RWPE2 (cell line): ENCODE results near the gene EFCAB8.

ENCODE experiments used
- ATAC-seq: fragments of 200-7000 bp; cut with Tn5 transposase; 3 replicates; pipeline ENCODE4 v1.9.1; 2021; ENCODE audit warnings: low read depth
- DNase-seq: peaks from one replicate; pipeline ENCODE4 v3.0.0-alpha.2; 2020; ENCODE audit warnings: low spot score
- H3K27ac ChIP-seq: fragments of 450-650 bp; 2 replicates; pipeline ENCODE4 v1.5.1; 2017; ENCODE audit warnings: mild to moderate bottlenecking; ENCODE audit not compliant: poor library complexity, severe bottlenecking
- H3K27me3 ChIP-seq: fragments of 250-450 bp; sonication (Bioruptor Pico); 2 replicates; pipeline ENCODE4 v1.5.1; 2021; ENCODE audit warnings: mild to moderate bottlenecking, moderate library complexity; ENCODE audit not compliant: insufficient read depth, poor library complexity, severe bottlenecking
- H3K36me3 ChIP-seq: fragments of 250-450 bp; sonication (Bioruptor Pico); 2 replicates; pipeline ENCODE4 v1.5.1; 2020; ENCODE audit warnings: low read depth, mild to moderate bottlenecking, moderate library complexity
- H3K4me1 ChIP-seq: fragments of 250-450 bp; sonication (Bioruptor Pico); 2 replicates; pipeline ENCODE4 v1.5.1; 2021; ENCODE audit warnings: mild to moderate bottlenecking, moderate library complexity; ENCODE audit not compliant: insufficient read depth, poor library complexity, severe bottlenecking
- H3K4me3 ChIP-seq: fragments of 250-450 bp; sonication (Bioruptor Pico); 2 replicates; pipeline ENCODE4 v1.5.1; 2021; ENCODE audit warnings: mild to moderate bottlenecking, moderate library complexity; ENCODE audit not compliant: severe bottlenecking
- H3K9me3 ChIP-seq: fragments of 250-450 bp; sonication (Bioruptor Pico); 2 replicates; pipeline ENCODE4 v1.5.1; 2021; ENCODE audit warnings: mild to moderate bottlenecking, moderate library complexity; ENCODE audit not compliant: severe bottlenecking
- CTCF ChIP-seq: fragments of 450-650 bp; IDR thresholded peaks from one replicate; pipeline ENCODE4 v1.5.1; 2017; ENCODE audit warnings: mild to moderate bottlenecking, moderate library complexity; ENCODE audit not compliant: poor library complexity, severe bottlenecking

Gene EFCAB8

DNA sequence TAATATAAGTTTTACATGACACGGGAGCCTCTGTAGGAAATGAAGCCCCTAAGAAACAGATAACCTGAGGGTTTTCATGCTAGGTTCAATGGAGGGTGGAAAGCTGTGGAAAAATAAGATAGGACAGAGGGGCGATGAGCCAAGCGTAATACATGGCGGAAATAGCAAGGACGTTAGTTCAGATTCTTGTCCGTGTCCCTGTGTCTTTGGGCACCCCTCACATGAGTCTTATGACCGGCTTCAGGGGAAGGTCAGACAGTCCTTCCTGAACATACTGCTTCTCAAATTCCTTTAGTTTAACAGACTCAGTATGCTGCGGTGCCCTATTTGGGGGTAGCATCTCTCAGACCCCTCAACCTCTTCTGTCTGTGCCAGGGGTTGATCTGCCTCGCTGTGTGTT is 20.8 kb downstream of the EFCAB8 start:
- Histone ChIP-seq H3K36me3 (0 out of 2 replicates have a peak, but pooled peaks cover 4% of the 10 kb centered on the region), H3K4me3 (no peak overlapping the region), H3K27ac (no peak overlapping the region), H3K27me3 (no peaks in the 10 kb centered on the region), H3K9me3 (no peaks in the 10 kb centered on the region), H3K4me1 (no peaks in the 10 kb centered on the region)
- no peak for ATAC-seq
- DNase-seq = no peak
- no peak for TF ChIP-seq CTCF

- no peak overlapping the region for H3K27ac ChIP-seq
- H3K4me3 ChIP-seq = no peak overlapping the region
- ATAC-seq (no peak), DNase-seq (no peak)
- H3K36me3 ChIP-seq = 0 out of 2 replicates have a peak, but pooled peaks cover 4% of the 10 kb centered on the region
- H3K9me3 ChIP-seq = no peaks in the 10 kb centered on the region
- TF ChIP-seq CTCF = no peak
- no peaks in the 10 kb centered on the region for H3K4me1 ChIP-seq
- no peaks in the 10 kb centered on the region for H3K27me3 ChIP-seq
Observed at GRCh38 chr20:32880635-32881034, 21.9 kb downstream of the EFCAB8 start.

DNA sequence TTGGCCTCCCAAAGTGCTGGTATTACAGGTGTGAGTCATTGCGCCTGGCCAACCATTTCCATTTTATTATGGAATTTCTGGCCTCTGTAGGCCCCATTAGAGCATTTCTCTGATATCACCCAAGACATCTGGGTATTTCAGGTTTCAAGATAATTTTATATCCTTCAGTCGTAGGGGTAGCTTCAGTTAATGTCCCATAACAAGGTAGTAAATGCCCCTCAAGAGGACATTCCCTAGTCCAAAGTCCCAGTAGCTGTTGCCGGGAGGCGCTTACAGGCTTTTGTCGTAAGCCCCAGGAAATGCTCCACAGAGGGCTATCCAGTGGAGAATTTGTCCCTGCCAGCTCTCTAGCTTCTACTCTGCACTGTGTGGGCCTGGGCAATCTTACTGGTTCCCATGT is 24.4 kb downstream of the EFCAB8 start:
- no peaks in the 10 kb centered on the region for H3K4me1 ChIP-seq
- no peaks in the 10 kb centered on the region for H3K36me3 ChIP-seq
- H3K27ac ChIP-seq = no peak overlapping the region
- H3K9me3 ChIP-seq = no peaks in the 10 kb centered on the region
- DNase-seq (no peak), ATAC-seq (no peak)
- no peaks in the 10 kb centered on the region for H3K27me3 ChIP-seq
- no peak overlapping the region for H3K4me3 ChIP-seq
- no peak for TF ChIP-seq CTCF

GRCh38 chr20:32885185-32885584 is 26.5 kb downstream of the EFCAB8 start:
- no peak for TF ChIP-seq CTCF
- no peaks in the 10 kb centered on the region for H3K27me3 ChIP-seq

DNA sequence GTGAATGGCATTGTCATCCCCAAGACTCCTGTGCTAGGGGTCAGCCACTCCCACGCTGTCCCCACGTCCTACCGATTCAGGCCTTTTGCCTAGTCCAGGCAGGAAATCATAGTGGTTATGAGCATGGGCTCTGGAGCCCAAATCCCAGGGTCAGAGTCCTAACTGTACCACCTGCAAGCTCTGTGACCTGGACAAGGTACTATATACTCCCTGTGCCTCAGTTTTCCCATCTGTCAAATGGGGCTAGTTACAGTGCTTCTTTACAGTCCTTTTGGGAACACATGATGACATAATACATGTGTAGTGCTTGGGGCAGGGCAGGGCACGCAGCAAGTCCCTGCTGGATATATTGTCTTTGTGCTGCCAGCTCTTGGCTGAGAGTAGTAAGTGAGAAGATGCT is 27.2 kb downstream of the EFCAB8 start:
- Histone ChIP-seq H3K36me3 (no peaks in the 10 kb centered on the region), H3K4me1 (no peaks in the 10 kb centered on the region), H3K27me3 (no peaks in the 10 kb centered on the region), H3K9me3 (no peaks in the 10 kb centered on the region), H3K27ac (no peak overlapping the region), H3K4me3 (no peak overlapping the region)
- TF ChIP-seq CTCF = no peak
- ATAC-seq (no peak), DNase-seq (no peak)

More at GRCh38 chr20:32885185-32885584, 26.5 kb downstream of the EFCAB8 start:
- Histone ChIP-seq H3K36me3 (no peaks in the 10 kb centered on the region), H3K27ac (no peak overlapping the region), H3K4me3 (no peak overlapping the region), H3K4me1 (no peaks in the 10 kb centered on the region), H3K9me3 (no peaks in the 10 kb centered on the region)
- no peak for DNase-seq
- ATAC-seq = no peak
